SK-N-SH (cell line): ENCODE measurements around the gene APPL2.

Source experiments
- MXI1 ChIP-seq: IDR thresholded peaks from 2 replicates; pipeline ENCODE4 v1.6.1; 2012; ENCODE audit warnings: mild to moderate bottlenecking, low read depth, low read length, improper control_type of control experiment
- RFX5 ChIP-seq: IDR thresholded peaks from 2 replicates; pipeline ENCODE4 v1.6.1; 2012; ENCODE audit warnings: mild to moderate bottlenecking, improper control_type of control experiment, low read length
- SIN3A ChIP-seq: IDR thresholded peaks from 2 replicates; pipeline ENCODE4 v1.6.1; 2012; ENCODE audit warnings: low read depth, mild to moderate bottlenecking, low read length, moderate library complexity, borderline replicate concordance
- TF ChIP-seq, protein P1 (sequence below): fragments of 200-600 bp; sonication (generic); IDR thresholded peaks from 2 replicates; pipeline ENCODE4 v1.6.1; 2017; ENCODE audit warnings: antibody characterized with exemption, mild to moderate bottlenecking, moderate library complexity

DNA sequence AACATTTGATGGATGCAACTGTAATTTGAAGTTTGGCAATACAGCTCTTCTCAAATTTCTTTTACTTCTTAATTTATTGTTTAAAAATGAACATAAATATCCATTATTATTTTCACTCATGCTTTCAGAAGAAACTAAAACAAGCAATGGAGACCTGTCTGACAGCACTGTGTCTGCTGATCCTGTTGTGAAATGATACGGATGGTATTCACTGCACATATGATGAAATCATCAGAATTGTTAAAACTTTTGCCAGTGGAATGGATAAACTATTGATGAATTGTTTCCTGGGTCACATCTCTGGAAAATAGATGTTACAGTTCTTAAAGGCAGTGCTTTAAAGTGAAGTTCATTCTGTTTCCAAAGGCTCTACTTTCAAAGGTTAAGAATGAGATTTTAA, 69.2 kb downstream of the APPL2 start:
- TF ChIP-seq, protein P1, sequence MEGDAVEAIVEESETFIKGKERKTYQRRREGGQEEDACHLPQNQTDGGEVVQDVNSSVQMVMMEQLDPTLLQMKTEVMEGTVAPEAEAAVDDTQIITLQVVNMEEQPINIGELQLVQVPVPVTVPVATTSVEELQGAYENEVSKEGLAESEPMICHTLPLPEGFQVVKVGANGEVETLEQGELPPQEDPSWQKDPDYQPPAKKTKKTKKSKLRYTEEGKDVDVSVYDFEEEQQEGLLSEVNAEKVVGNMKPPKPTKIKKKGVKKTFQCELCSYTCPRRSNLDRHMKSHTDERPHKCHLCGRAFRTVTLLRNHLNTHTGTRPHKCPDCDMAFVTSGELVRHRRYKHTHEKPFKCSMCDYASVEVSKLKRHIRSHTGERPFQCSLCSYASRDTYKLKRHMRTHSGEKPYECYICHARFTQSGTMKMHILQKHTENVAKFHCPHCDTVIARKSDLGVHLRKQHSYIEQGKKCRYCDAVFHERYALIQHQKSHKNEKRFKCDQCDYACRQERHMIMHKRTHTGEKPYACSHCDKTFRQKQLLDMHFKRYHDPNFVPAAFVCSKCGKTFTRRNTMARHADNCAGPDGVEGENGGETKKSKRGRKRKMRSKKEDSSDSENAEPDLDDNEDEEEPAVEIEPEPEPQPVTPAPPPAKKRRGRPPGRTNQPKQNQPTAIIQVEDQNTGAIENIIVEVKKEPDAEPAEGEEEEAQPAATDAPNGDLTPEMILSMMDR, result no peak
- TF ChIP-seq MXI1 (no peak), SIN3A (no peak), RFX5 (no peak)
